Daoy (cell line): ENCODE measurements around the gene CAMK1D. TPM values are rescaled to one million over a fixed set of nuclear protein-coding genes. Genes with fewer than 3 reads are reported as not detected.

Experiments
- DNase-seq: peaks from one replicate; pipeline ENCODE4 v3.0.0-alpha.2; 2015; ENCODE audit warnings: low read depth
- total RNA-seq: library from RNA; depleted of rRNA; stranded (reverse); fragments of >200 nt; shearing (Covaris generic); gene quantifications from 2 replicates; pipeline ENCODE4 v1.2.3, GENCODE V29; 2014

Gene CAMK1D
- total RNA-seq, 1 experiment from 2014 or later = 6.1 TPM

GRCh38 chr10:12628153-12628552 is 278.8 kb downstream of the CAMK1D start:
- DNase-seq = no peak

- no peak for DNase-seq
These were observed 279.8 kb downstream of the CAMK1D start for GRCh38 chr10:12628964-12629766.

- DNase-seq = no peak
These were observed 280.4 kb downstream of the CAMK1D start for GRCh38 chr10:12629767-12630165.

- DNase-seq = no peak
These were observed 281.9 kb downstream of the CAMK1D start for GRCh38 chr10:12631216-12631615.

- no peak for DNase-seq
These were observed 282.6 kb downstream of the CAMK1D start for GRCh38 chr10:12631787-12632562.

GRCh38 chr10:12633776-12634620 is 284.7 kb downstream of the CAMK1D start:
- DNase-seq = no peak

GRCh38 chr10:12634621-12634931 is 285.2 kb downstream of the CAMK1D start:
- DNase-seq = no peak

GRCh38 chr10:12635127-12635541 is 285.8 kb downstream of the CAMK1D start:
- peak; percentile 15 for DNase-seq

GRCh38 chr10:12636571-12636970 is 287.2 kb downstream of the CAMK1D start:
- no peak for DNase-seq

- no peak for DNase-seq
These were observed 288.3 kb downstream of the CAMK1D start for GRCh38 chr10:12637649-12638048.

- peak; percentile 24 for DNase-seq
These were observed 288.8 kb downstream of the CAMK1D start for GRCh38 chr10:12638103-12638502.

- no peak for DNase-seq
These were observed 289.4 kb downstream of the CAMK1D start for GRCh38 chr10:12638781-12639180.

- DNase-seq = no peak
These were observed 290.9 kb downstream of the CAMK1D start for GRCh38 chr10:12639996-12640944.

GRCh38 chr10:12642036-12642435 is 292.7 kb downstream of the CAMK1D start:
- no peak for DNase-seq

- DNase-seq = no peak
These were observed 293.9 kb downstream of the CAMK1D start for GRCh38 chr10:12643279-12643678.

- peak; percentile 28 for DNase-seq
These were observed 295.2 kb downstream of the CAMK1D start for GRCh38 chr10:12644380-12645144.

GRCh38 chr10:12645449-12645848 is 296.1 kb downstream of the CAMK1D start:
- DNase-seq = no peak

GRCh38 chr10:12649012-12649584 is 299.8 kb downstream of the CAMK1D start:
- no peak for DNase-seq

GRCh38 chr10:12650122-12650521 is 300.8 kb downstream of the CAMK1D start:
- DNase-seq = no peak
